Sigmoid colon (tissue), 7 donors: ENCODE data around the gene GNB5. TPM values are rescaled to one million over a fixed set of nuclear protein-coding genes. Genes with fewer than 3 reads are reported as not detected.

Experiments used
- DNase-seq: peaks from one replicate; pipeline ENCODE4 v3.0.0-alpha.2; 2019
- H3K27ac ChIP-seq, 4 donors: fragments of 200-600 bp; sonication (generic); one replicate each; pipeline ENCODE4 v1.5.1; 2016 to 2019; ENCODE audit warnings: mild to moderate bottlenecking in 1 of 4
- H3K27me3 ChIP-seq, 3 donors: fragments of 200-600 bp; sonication (generic); one replicate each; pipeline ENCODE4 v1.5.1; 2019; ENCODE audit warnings: mild to moderate bottlenecking in 1 of 3
- H3K36me3 ChIP-seq, 4 donors: fragments of 200-600 bp; sonication (generic); one replicate each; pipeline ENCODE4 v1.5.1; 2016 to 2019
- H3K4me1 ChIP-seq, 4 donors: fragments of 200-600 bp; sonication (generic); one replicate each; pipeline ENCODE4 v1.5.1; 2017 to 2019
- H3K4me3 ChIP-seq, 4 donors: fragments of 200-600 bp; sonication (generic); one replicate each; pipeline ENCODE4 v1.5.1; 2017 to 2019; ENCODE audit warnings: mild to moderate bottlenecking in 2 of 4, moderate library complexity in 1 of 4
- H3K9me3 ChIP-seq, 4 donors: fragments of 200-600 bp in 3 of 4; sonication (generic) in 3 of 4; one replicate each; pipeline versions ENCODE4 v1.5.1 to v1.6.1; 2013 to 2019
- CTCF ChIP-seq, 4 experiments: fragments of 450-650 bp in 3 of 4; fragments of 200-600 bp in 1 of 4; IDR thresholded peaks; one replicate each; pipeline ENCODE4 v1.5.1; 2016 to 2019; ENCODE audit warnings: antibody characterized with exemption in 4 of 4, mild to moderate bottlenecking in 3 of 4, moderate library complexity in 2 of 4
- EP300 ChIP-seq, 4 donors: sonication (generic); formaldehyde crosslinking; IDR thresholded peaks; one replicate each; pipeline ENCODE4 v1.6.1; 2017; ENCODE audit warnings: antibody characterized with exemption in 4 of 4
- POLR2A ChIP-seq, 2 donors: fragments of 450-650 bp; IDR thresholded peaks; one replicate each; pipeline ENCODE4 v1.6.1; 2016; ENCODE audit warnings: antibody characterized with exemption in 2 of 2, mild to moderate bottlenecking in 2 of 2, moderate library complexity in 2 of 2
- POLR2AphosphoS5 ChIP-seq, 4 donors: sonication (generic); formaldehyde crosslinking; IDR thresholded peaks; one replicate each; pipeline ENCODE4 v1.6.1; 2017; ENCODE audit warnings: antibody characterized with exemption in 4 of 4
- WGBS, 2 donors: extraction: QIAGEN DNeasy Blood & Tissue Kit; methylation state at CpG; one replicate each; pipeline ENCODE4 v1.1.7; 2013; 5-methylcytosine and 5-hydroxymethylcytosine counted together
- intact Hi-C: fragments of 100-400 bp; cut with DNase I; formaldehyde crosslinking; loops from one replicate; pipeline ENCODE4 v1.15.1; 2023
- polyA plus RNA-seq, 3 donors: library from polyadenylated mRNA; stranded (reverse); fragments of 200-250 nt; gene quantifications; one replicate each; pipeline ENCODE4 v1.2.3, GENCODE V29; 2013
- total RNA-seq, 4 donors: library from RNA; depleted of rRNA; stranded (reverse); fragments of >200 nt; gene quantifications; one replicate each; pipeline ENCODE4 v1.1.0, GENCODE V29; 2016
- donor health status: healthy with polysubstance abuse.
- donor health status: Bipolar disorder and iron deficiency.
- donor health status: healthy.

The GNB5 gene
- total and polyA plus RNA-seq, 7 donors: 7.8 to 39.9 (median 31.9) TPM

- Histone ChIP-seq H3K4me1 (peaks cover 0 to 26% (median 18%) of the 10 kb centered on the region in 4 donors), H3K27ac (peak overlapping the region in 3 of 4 donors; percentile 45 to 74 (median 66)), H3K27me3 (no peaks in the 10 kb centered on the region), H3K4me3 (no peak overlapping the region), H3K36me3 (peaks cover 0 to 10% (median 6%) of the 10 kb centered on the region in 4 donors), H3K9me3 (no peaks in the 10 kb centered on the region)
- intact Hi-C loops: no loop called here
- DNase-seq: no peak
- 58 to 60% methylated on average over 6 of the region's 6 CpGs for WGBS, 2 donors
- no peak for TF ChIP-seq POLR2A (IDR thresholded peaks at IDR 0.05)
- TF ChIP-seq CTCF (IDR thresholded peaks at IDR 0.05): no peak
- TF ChIP-seq EP300 (IDR thresholded peaks at IDR 0.05): no peak
- no peak for TF ChIP-seq POLR2AphosphoS5 (IDR thresholded peaks at IDR 0.05)
These were observed 54.7 kb downstream of the GNB5 start for GRCh38 chr15:52136442-52136980.

GRCh38 chr15:52134502-52135144 is 56.6 kb downstream of the GNB5 start:
- Histone ChIP-seq H3K9me3 (no peaks in the 10 kb centered on the region), H3K4me1 (peaks cover 0 to 23% (median 18%) of the 10 kb centered on the region in 4 donors), H3K36me3 (peaks cover 0 to 10% (median 6%) of the 10 kb centered on the region in 4 donors), H3K27me3 (no peaks in the 10 kb centered on the region), H3K4me3 (no peak overlapping the region), H3K27ac (no peak overlapping the region)
- intact Hi-C loops: no loop called here
- WGBS, 2 donors: 50 to 79% methylated on average over 5 of the region's 5 CpGs
- no peak for TF ChIP-seq EP300 (IDR thresholded peaks at IDR 0.05)
- TF ChIP-seq POLR2A (IDR thresholded peaks at IDR 0.05): no peak
- no peak for TF ChIP-seq POLR2AphosphoS5 (IDR thresholded peaks at IDR 0.05)
- TF ChIP-seq CTCF (IDR thresholded peaks at IDR 0.05): no peak
- DNase-seq: no peak

- H3K36me3 ChIP-seq: peaks cover 0 to 10% (median 6%) of the 10 kb centered on the region in 4 donors
- DNase-seq: no peak
- H3K27me3 ChIP-seq: no peaks in the 10 kb centered on the region
- H3K27ac ChIP-seq: no peak overlapping the region
- no peaks in the 10 kb centered on the region for H3K9me3 ChIP-seq
- intact Hi-C loops: no loop called here
- 91 to 94% methylated on average over 10 of the region's 10 CpGs for WGBS, 2 donors
- no peak overlapping the region for H3K4me3 ChIP-seq
- peaks cover 0 to 20% (median 17%) of the 10 kb centered on the region in 4 donors for H3K4me1 ChIP-seq
- TF ChIP-seq CTCF (IDR thresholded peaks at IDR 0.05) (no peak), POLR2AphosphoS5 (IDR thresholded peaks at IDR 0.05) (no peak), POLR2A (IDR thresholded peaks at IDR 0.05) (no peak), EP300 (IDR thresholded peaks at IDR 0.05) (no peak)
These were observed 57.5 kb downstream of the GNB5 start for GRCh38 chr15:52133510-52134220.

- no peaks in the 10 kb centered on the region for H3K27me3 ChIP-seq
- H3K27ac ChIP-seq: no peak overlapping the region
- intact Hi-C loops: no loop called here
- DNase-seq: no peak
- H3K4me1 ChIP-seq: peaks cover 0 to 13% (median 11%) of the 10 kb centered on the region in 4 donors
- no peak for TF ChIP-seq CTCF (IDR thresholded peaks at IDR 0.05)
- TF ChIP-seq EP300 (IDR thresholded peaks at IDR 0.05): no peak
- no peak for TF ChIP-seq POLR2A (IDR thresholded peaks at IDR 0.05)
- TF ChIP-seq POLR2AphosphoS5 (IDR thresholded peaks at IDR 0.05): no peak
- peaks cover 0 to 10% (median 6%) of the 10 kb centered on the region in 4 donors for H3K36me3 ChIP-seq
- no peaks in the 10 kb centered on the region for H3K9me3 ChIP-seq
- H3K4me3 ChIP-seq: no peak overlapping the region
These were observed 59.1 kb downstream of the GNB5 start for GRCh38 chr15:52132066-52132465.
